PC-3 (cell line): ENCODE results near the gene MPI.

ENCODE experiments used
- CTCF ChIP-seq: fragments of 300-600 bp; sonication (generic); conservative IDR thresholded peaks from 2 replicates; pipeline ENCODE4 v1.5.1; 2017; ENCODE audit warnings: antibody characterized with exemption, low read depth, mild to moderate bottlenecking, low read length
- EZH2 ChIP-seq: fragments of 300-600 bp; sonication (generic); IDR thresholded peaks from one replicate; pipeline ENCODE4 v1.6.1; 2017; ENCODE audit warnings: antibody characterized with exemption, mild to moderate bottlenecking, low read length; ENCODE audit not compliant: unreplicated experiment
- EZH2phosphoT487 ChIP-seq: fragments of 300-600 bp; sonication (generic); IDR thresholded peaks from 2 replicates; pipeline ENCODE4 v1.6.1; 2018; ENCODE audit warnings: mild to moderate bottlenecking, antibody characterized with exemption, low read length, borderline replicate concordance

GRCh38 chr15:74895830-74896229 lies 6.0 kb downstream of the MPI start:
- TF ChIP-seq CTCF (no peak), EZH2 (no peak), EZH2phosphoT487 (no peak)
